ENCODE data around the gene C1RL. TPM values are rescaled to one million over a fixed set of nuclear protein-coding genes. Genes with fewer than 3 reads are reported as not detected.

Gene C1RL
- total RNA-seq, 1 donor from 2014 or later = 117 TPM

DNA sequence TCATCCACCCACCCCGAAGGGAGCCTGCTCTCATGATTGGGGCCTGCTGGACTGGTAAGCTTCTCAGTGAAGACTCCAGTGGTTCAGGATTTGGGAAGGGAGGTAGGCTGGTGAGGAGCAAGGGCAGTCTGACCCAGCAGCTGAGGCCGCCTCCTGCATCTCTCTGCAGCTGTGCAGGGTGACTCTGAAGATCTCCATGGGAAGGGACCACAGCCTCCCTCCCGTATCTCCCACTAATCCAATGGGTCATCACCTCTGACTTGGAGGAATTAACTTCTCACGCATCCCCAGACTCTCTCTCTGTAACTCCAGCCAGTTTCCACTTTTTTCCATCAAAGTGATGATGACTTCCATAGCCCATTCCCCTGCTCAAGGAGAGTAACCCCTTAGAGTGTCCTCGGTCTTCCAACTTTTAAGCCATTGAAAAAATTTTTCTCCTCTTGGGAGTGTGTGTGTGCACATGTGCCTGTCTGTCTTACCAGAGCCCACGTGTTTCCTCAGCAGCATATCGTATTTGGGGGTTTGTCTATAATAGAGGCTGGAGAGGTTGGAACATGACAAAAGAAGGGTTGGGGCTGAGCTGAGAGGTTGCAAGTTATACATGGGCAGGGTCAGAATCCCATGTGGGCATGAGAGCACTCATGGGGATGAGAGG is 32.5 kb upstream of the C1RL start:
- no peak for ATAC-seq
- intact Hi-C loops (cut with DNase I) = no loop called here
- no peak for DNase-seq (ENCODE audit: low spot score)

DNA sequence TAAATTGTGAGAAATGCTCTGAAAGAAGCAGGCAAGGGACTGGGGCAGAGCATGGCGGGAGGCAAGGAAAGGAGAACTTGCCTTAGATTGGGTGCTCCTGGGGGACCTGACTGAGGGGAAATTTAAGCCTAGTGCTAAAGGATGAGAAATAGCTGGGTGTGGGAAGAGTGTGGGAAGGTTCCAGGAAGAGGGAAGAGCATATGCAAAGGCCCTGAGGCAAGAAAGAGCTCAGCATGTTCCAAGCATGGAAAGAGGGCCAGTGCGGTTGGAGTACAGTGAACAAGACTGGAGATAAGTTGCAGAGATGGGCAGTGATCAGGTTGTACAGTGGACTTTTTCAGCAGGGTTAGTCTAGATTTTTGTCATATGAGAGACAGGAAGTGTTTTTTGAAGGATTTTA is 30.2 kb upstream of the C1RL start:
- DNase-seq (ENCODE audit: low spot score) (no peak), ATAC-seq (no peak)
- intact Hi-C loops (cut with DNase I) = no loop called here

DNA sequence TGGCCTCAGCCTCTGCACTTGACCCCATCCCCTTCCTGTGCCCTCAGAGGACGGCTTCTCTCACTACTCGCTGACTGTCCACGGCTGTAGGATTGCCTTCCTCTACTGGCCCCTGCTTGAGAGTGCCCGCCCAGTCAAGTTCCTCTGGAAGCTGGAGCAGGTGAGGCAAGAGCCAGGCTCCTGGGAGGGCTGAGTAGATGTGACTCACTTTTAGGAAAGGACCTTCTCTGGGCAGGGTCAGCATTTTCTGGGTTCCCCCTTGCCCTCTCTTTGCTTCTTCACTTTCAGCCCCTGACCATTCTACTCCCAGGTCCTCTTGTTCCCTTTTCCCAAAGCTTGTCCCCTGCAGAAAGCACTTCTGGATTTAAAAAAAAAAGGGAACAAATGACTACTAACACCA is 28.9 kb upstream of the C1RL start:
- DNase-seq (ENCODE audit: low spot score) = no peak
- intact Hi-C loops (cut with DNase I) = no loop called here
- ATAC-seq = no peak

DNA sequence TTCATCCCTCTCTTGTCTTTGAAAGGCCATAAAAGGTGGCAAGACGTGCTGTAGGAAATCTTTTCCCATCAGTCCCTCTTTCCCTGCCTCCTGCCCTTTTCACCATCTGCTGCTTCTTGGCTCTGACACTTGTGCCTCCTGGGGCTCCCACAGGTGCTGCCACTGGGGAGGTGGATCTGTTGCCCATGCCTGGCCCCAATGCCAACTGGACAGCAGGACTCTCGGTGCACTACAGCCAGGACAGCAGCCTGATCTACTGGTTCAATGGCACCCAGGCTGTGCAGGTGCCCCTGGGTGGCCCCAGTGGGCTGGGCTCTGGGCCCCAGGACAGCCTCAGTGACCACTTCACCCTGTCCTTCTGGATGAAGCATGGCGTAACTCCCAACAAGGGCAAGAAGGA is 27.7 kb upstream of the C1RL start:
- ATAC-seq (no peak), DNase-seq (ENCODE audit: low spot score) (no peak)
- intact Hi-C loops (cut with DNase I) = no loop called here

DNA sequence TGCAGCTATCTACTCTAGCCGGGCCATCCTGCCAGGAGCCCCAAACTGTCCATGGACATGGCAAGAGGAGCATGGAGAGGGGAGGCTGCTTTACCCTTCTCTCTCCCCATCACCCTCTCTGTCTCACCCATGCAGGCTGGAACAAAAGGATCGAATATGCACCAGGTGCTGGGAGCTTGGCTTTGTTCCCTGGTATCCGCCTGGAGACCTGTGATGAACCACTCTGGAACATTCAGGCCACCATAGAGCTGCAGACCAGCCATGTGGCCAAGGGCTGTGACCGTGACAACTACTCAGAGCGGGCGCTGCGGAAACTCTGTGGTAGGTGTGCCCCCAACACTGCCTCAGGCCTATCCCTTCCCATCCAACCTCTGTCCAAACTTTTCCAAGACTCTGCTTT is 27.1 kb upstream of the C1RL start:
- intact Hi-C loops (cut with DNase I) = no loop called here
- no peak for DNase-seq (ENCODE audit: low spot score)
- no peak for ATAC-seq

DNA sequence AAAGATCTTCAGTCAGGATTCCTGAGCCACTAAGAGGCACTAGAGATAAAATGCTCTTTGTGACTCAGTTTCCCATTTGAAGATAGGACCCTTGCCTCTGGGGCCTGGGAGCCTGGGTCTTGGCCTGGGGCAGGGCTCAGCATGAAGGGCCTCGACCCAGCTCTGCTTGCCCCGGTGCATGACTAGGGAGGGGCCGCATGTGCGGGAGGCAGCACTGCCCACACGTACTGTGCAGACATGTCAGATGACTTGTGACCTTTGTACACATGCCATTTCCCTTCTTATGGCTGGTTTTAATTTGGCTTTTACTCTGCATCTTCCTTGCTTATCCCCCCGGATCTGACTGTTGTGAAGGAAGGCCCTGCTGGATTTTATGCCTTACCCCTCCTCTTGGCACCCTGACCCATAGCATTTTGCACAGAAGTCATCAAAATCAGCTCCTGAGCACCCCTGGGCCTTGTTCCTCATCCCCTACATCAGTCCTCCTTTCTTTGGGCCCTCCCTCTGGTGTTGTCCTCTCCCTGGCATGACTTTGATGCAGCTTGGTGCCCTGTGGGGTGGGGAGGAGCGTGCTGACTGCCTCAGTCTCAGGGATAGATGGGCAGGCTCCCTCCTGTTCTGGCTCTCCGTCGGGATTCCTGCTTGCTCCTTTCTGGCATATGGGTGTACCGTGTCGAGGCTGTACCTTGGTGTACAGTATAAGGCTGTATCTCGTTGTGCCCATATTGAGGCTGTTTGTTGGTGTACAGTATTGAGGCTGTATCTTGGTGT is 25.6 kb upstream of the C1RL start:
- no peak for ATAC-seq
- intact Hi-C loops (cut with DNase I) = no loop called here
- no peak for DNase-seq (ENCODE audit: low spot score)

DNA sequence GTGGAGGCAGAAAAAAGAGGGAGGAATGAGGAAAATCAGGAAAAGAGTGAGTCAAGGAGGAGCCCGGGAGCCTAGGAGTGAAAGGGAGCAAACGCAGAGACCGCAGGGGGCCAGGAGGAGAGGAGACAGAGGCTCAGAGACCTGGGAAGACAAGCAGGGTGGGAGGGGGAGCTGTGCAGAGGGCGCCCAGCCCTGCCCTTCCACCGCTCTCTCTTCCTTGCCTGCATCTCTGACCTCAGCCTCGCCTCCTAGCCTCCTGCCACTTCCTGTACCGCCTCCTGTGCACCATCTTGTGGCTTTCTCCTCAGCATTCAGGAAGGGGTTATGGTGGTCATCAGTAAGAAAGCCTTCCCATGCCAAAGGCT is 22.5 kb upstream of the C1RL start:
- ATAC-seq = no peak
- no peak for DNase-seq (ENCODE audit: low spot score)

DNA sequence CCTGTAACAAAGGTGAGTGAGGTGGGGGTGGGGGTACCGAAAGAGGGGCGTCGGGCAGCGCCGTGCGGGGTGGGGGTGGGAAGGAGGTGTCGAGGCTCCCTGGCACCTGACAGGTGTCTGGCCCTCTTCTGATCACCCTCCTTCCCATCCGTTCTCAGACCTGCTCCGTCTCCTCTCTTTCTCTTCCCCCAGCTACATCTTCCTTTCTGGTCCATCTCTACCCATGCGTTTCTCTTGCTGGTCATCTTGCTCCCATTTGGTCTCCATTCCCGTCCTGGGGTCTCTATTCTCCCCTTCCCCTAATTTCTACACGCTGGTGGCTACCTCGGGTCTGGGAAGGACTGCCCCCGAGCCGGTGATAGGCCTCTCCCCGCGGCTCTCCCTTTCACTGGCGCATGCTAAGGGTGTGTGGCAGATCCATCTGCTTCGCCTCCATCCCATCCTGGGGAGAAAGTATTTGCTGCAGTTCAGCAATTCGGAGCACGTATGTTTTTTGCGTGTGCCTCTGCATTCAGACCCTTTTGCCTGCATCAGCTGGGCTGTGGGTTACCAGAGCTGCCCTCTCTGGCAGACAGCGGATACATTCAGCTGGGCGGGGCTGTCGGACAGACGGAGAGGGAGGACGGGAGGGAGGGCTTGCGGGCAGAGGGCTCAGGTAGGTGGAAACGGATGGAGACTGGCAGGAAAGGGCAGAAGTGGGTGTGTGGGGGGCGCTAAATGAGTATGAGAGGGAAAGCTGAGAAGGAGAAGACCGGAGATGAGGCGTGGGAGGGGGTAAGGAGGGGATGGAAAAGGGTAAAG is 21.9 kb upstream of the C1RL start:
- DNase-seq (ENCODE audit: low spot score) (peak; percentile 78), ATAC-seq (peak; percentile 72)
- intact Hi-C loops (cut with DNase I) = no loop called here

More for the DNA sequence above, 22.5 kb upstream of the C1RL start:
- intact Hi-C loops (cut with DNase I) = no loop called here

DNA sequence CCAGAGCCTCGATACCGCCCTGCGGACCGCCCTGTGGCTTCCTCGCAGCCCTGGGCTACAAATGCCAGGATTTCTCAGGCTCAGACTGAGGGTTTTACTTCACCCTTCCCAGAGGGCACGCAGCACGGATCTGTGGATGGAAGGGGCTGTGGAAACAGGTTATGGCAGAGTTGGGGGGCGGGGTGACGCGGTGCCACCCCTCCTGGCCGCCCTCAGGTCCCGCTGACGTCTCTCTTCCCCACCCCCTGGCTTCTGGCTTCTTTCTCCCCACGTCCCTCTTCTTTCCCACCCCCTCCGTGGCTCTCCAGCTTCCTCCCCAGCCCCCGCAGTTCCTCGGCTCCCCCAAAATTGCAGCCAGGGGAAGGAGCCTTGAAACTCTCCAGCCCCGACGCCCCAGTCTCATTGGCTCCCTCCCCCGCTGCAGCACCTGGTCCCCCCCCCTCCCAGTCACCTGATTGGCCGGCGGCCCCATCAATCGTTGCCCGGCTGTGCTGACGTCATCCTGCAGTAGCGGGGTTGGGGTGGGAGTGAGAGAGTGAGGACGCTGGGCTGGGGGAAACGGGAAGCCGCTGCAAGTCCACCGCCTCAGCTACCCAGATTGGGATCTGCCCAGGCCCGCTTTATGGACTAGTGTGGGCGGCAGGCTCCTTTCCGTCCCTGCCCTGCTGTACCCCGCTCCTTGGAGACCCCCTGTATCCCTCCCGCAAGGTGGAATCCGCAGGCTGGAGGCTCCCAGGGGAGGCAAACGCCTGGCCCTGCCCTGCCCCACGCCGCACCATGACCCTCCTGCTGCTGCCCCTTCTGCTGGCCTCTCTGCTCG is 21.1 kb upstream of the C1RL start, which contains the start of gene CLSTN3:
TSS of gene CLSTN3 (plus strand) at position 500 of the 820 bp plus-strand sequence. CDS start at position 778, 278 bp downstream.
- peak; percentile 91 for ATAC-seq
- intact Hi-C loops (cut with DNase I) = no loop called here

DNA sequence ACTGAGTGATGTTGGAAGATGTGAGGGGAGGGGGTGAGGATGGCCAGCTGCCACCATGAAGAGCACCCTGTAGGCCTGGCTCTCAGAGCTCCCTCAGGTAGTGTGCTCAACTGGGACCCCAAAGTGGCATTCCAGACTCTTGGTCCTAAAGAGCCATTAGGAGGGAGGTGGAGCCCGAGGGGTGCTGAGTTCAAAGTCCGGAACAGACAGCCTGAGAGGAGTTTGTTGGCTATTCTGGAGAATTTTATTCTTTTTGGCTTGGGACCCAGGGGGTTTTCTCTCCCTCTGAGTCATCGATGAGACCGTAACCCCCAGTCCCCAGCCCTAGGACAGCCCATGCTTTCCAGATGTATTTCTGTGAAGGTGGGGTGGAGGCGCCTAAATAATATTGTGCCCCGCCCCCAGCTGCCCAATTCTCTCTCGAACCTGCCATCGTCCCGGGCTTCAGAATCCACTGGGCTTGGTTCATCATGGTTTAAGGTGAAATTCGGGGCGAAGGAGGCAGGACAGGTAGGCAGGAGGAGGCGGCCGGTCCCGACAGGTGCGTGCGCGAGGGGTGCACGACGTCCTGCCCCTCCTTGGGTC is 20.4 kb upstream of the C1RL start:
- intact Hi-C loops (cut with DNase I) = no loop called here
- DNase-seq (ENCODE audit: low spot score) (no peak), ATAC-seq (peak; percentile 1)

More for the DNA sequence above, 21.1 kb upstream of the C1RL start, which contains the start of gene CLSTN3:
- peak; percentile 90 for DNase-seq (ENCODE audit: low spot score)

DNA sequence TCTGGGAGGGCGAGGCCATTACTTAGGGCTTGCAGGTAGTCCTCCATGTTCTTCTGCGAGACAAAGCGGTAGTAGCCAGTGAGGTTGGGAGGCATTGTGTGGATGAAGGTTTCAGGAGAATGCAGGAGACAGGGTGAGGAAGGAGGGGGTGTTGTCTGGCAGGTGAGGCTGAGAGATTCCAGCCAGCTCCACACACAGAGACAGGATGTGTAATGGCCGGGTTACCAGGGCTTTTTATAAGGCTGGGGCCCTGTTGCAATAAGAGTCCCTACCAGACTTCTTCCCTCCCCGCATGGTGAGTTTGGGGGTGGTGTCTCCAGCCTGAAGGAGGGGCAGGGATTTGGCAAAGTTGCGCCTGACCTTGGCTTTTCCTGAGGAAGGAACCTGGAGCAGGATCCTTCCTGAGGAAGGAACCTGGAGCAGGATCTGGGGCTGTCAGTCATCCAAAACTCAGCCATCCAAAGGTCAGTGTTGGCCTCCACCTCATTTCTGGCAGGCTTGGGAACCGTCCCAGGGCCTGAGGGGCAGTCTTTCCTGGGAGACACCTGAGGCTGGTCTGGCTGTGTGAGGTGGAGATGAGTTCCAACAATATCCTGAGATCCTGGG is 19.8 kb upstream of the C1RL start, which contains the start of gene RBP5:
TSS of gene RBP5 (minus strand) at position 209 of the 606 bp plus-strand sequence. CDS start at position 95, 114 bp downstream.
- DNase-seq (ENCODE audit: low spot score) (no peak), ATAC-seq (no peak)
- intact Hi-C loops (cut with DNase I) = no loop called here

DNA sequence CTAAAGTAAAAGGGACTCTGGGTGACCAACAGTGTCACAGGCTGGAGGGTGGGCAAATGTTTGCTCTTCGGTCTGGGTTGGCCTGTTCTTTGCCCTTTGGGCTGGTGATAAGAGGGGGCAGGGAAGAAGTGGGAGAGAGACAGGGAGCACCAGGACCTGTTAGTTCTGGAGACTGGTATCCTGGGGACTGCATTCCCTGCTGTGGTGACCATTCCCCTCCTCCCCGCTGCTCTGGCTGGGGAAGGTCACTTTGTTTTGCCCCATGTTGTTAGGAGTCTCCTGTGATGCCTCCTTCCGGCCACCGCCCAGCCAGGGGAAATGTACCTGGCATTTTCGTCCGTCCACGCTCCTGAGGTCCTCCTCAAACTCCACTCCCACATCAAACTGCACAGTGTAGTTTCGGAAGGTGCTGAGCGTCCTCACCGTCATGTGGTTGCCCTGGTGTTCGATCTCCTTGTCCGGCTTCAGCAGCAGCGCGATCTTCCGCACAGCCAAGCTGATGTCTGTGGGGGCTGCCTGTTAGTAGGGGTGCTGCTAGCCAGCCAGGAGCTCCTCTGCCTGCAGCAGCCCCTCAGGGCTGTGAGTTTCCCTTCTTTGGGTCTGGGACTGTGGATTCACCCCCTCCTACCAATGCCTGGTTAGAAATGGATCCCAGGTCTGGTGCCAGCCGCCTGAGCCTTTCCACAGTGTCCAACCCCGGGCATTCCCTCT is 19.1 kb upstream of the C1RL start:
- DNase-seq (ENCODE audit: low spot score) = no peak
- no peak for ATAC-seq
- intact Hi-C loops (cut with DNase I) = no loop called here

DNA sequence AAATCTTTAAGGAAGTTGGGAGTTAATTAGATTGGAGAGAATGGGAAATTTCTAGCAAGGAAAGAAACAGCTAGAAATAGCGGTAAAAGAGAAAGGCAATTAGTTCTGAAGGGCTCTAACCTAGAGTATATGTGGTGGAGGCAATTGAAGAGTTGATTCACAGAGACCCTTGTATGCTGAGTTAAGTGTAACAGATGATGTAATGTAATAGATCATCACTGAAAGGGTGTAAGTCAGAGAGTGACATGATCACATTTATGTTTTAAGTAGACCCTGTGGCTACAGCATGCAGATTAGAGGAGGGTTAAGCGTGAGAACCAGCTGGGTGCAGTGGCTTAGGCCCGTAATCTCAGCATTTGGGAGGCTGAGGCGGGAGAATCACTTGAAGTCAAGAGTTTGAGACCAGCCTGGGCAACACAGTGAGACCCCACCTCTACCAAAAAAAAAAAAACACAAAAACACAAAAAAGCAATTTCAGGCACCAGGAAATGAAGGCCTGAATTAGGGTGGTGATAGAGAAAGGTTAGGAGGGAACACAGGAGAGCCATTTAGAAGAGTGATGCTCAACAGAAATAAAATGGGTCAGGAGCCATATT is 16.7 kb upstream of the C1RL start:
- ATAC-seq (no peak), DNase-seq (ENCODE audit: low spot score) (no peak)
- intact Hi-C loops (cut with DNase I) = no loop called here

DNA sequence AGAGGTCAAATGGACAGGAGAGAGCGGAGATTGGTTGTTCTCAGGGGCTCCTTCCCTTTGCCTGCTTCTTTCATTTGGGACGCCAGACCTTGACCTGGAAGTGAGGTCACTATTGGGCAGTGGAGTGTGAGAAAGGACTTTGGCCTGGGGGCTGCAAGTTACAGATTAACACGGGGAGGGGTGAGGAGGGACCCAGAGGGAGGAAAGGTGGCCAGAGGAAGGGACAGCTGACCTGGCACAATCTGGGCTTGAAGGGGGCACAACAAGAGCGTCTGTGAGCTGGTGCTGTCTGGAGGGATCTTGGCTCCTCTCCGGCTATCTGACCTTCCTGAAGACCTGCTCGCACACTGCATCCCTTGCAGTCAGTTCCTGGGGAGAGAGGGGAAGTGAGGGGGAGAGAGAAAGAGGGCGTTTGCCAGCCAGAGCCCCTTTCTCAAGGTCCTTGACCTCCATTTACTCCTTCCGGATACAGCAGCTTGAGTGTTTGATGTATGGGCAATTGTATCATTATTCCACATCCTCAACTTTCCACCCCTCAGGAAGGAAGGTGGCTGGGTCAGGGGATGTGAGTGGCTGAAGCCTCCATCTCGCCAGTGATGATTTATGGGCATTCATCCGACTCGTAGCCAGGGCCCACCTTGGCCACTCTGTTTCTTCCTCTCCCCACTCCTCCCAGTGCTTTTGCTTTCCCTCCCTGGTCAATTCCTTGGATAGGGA is 14.9 kb upstream of the C1RL start:
- DNase-seq (ENCODE audit: low spot score) (no peak), ATAC-seq (no peak)
- intact Hi-C loops (cut with DNase I) = no loop called here

DNA sequence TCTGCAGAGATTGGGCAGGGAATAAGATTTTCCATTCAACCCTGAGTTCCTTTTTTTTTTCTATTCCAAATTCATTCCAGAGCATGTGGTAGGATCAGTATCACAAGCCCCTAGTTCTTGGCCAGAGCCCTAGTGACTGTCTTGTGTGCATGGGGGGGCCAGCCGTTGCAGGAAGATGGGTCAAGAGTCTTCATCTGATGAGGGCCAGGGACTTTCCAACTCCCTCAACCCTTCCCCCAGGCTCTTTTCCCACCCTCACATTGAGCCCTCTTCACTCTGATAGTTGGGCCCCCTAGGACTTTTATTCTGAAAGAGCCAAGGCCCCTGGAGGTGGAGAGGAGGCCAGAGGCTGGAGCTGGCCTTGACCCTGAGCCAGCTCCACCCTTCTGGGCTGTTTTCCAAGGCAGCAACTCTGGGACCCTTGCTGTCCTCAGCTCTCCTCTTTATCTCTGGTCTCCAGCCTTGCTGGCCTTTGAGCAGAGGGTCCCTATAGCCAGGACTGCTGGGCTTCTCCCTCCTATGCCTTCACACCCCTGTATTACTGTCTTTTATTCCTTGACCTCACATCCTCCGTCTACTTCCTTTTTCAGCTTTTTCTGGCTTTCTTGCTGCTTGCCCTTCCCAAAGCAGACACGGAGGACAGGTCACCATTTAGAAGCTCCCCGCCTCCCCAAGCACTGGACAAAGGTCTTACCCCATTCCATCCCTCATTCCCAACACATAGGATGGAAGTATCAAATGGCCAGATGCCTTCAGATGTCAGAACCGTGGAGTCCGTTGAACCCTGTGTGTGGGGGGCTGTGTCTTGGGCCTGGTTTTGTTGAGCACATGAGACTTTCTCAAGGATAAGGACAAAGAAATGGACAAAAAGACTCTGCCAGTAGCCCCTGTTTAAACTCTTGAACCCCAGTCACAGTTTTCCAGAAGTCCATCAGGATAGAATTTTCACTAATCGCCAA is 14.1 kb upstream of the C1RL start:
- intact Hi-C loops (cut with DNase I) = no loop called here
- ATAC-seq (peak; percentile 59), DNase-seq (ENCODE audit: low spot score) (no peak)

All from sciatic nerve (tissue), 2 donors.